HEK293 (cell line): ENCODE measurements around the gene STAT3.

Experiments used
- CTCF ChIA-PET: fragments of 350-600 bp; formaldehyde crosslinking; extraction: SDS; loops from one replicate; lab custom pipeline; 2021; ENCODE audit warnings: antibody characterized with exemption; lab: Yijun Ruan, JAX
- POLR2A ChIA-PET: fragments of 300-600 bp; formaldehyde crosslinking; extraction: SDS; loops from one replicate; lab custom pipeline; 2020; ENCODE audit warnings: antibody characterized with exemption, inconsistent platforms; lab: Yijun Ruan, JAX
- H3K27ac ChIP-seq: fragments of 200-500 bp; sonication (Bioruptor generic); 2 replicates; pipeline ENCODE4 v1.5.1; 2014; ENCODE audit warnings: low read depth, low read length, control low read depth, inconsistent platforms; ENCODE audit errors: extremely low read depth
- H3K36me3 ChIP-seq, 2 experiments: fragments of 200-500 bp in 1 of 2; sonication (Bioruptor generic) in 1 of 2; 1 replicate in 1 of 2; 2 replicates in 1 of 2; pipeline ENCODE4 v1.5.1; 2014 to 2017; ENCODE audit warnings: inconsistent platforms in 2 of 2, low read length in 2 of 2; ENCODE audit not compliant: control insufficient read depth in 2 of 2, insufficient read depth in 1 of 2
- H3K4me1 ChIP-seq: fragments of 200-500 bp; sonication (Bioruptor generic); 2 replicates; pipeline ENCODE4 v1.5.1; 2014; ENCODE audit warnings: mild to moderate bottlenecking, low read length, inconsistent platforms; ENCODE audit not compliant: control insufficient read depth, insufficient read depth
- H3K4me3 ChIP-seq: 2 replicates; pipeline ENCODE4 v1.5.1; 2011; ENCODE audit warnings: low read depth, mild to moderate bottlenecking, control low read depth, low read length, moderate library complexity
- H3K9me3 ChIP-seq: fragments of 200-500 bp; sonication (Bioruptor generic); 2 replicates; pipeline ENCODE4 v1.5.1; 2014; ENCODE audit warnings: low read depth, low read length, inconsistent platforms; ENCODE audit not compliant: control insufficient read depth, insufficient read depth
- GLIS1 ChIP-seq: fragments of 450-650 bp; formaldehyde crosslinking; IDR thresholded peaks from 2 replicates; pipeline ENCODE4 v1.5.1; 2016; ENCODE audit warnings: missing biosample characterization, missing genetic modification characterization
- KLF16 ChIP-seq: fragments of 450-650 bp; formaldehyde crosslinking; IDR thresholded peaks from 2 replicates; pipeline ENCODE4 v1.5.1; 2017; ENCODE audit warnings: missing biosample characterization, missing genetic modification characterization
- PRDM1 ChIP-seq: fragments of 450-650 bp; formaldehyde crosslinking; IDR thresholded peaks from 2 replicates; pipeline ENCODE4; 2016; ENCODE audit warnings: missing biosample characterization, missing genetic modification characterization
- SALL2 ChIP-seq: fragments of 450-650 bp; formaldehyde crosslinking; IDR thresholded peaks from 2 replicates; pipeline ENCODE4 v1.5.0; 2017; ENCODE audit warnings: missing biosample characterization, mild to moderate bottlenecking, missing genetic modification characterization, borderline replicate concordance
- YY1 ChIP-seq: fragments of 450-650 bp; formaldehyde crosslinking; IDR thresholded peaks from 2 replicates; pipeline ENCODE4 v1.5.1; 2018; ENCODE audit warnings: missing biosample characterization, missing genetic modification characterization
- ZBTB44 ChIP-seq: fragments of 450-650 bp; IDR thresholded peaks from 2 replicates; pipeline ENCODE4 v1.5.1; 2018; ENCODE audit warnings: missing biosample characterization, mild to moderate bottlenecking, missing genetic modification characterization
- ZEB2 ChIP-seq: fragments of 450-650 bp; formaldehyde crosslinking; IDR thresholded peaks from 2 replicates; pipeline ENCODE4 v1.5.1; 2016; ENCODE audit warnings: missing biosample characterization, missing genetic modification characterization
- ZFHX2 ChIP-seq: fragments of 450-650 bp; formaldehyde crosslinking; conservative IDR thresholded peaks from 2 replicates; pipeline ENCODE4 v1.5.1; 2016; ENCODE audit warnings: missing biosample characterization, missing genetic modification characterization
- ZFP3 ChIP-seq: fragments of 450-650 bp; formaldehyde crosslinking; IDR thresholded peaks from 2 replicates; pipeline ENCODE4 v1.5.1; 2016; ENCODE audit warnings: low read depth, missing biosample characterization, missing genetic modification characterization
- ZFP69B ChIP-seq: fragments of 450-650 bp; formaldehyde crosslinking; IDR thresholded peaks from 2 replicates; pipeline ENCODE4 v1.5.1; 2016; ENCODE audit warnings: missing biosample characterization, missing genetic modification characterization
- ZIC2 ChIP-seq: fragments of 450-650 bp; formaldehyde crosslinking; IDR thresholded peaks from 2 replicates; pipeline ENCODE4 v1.5.1; 2016; ENCODE audit warnings: missing biosample characterization, missing genetic modification characterization
- ZNF155 ChIP-seq: fragments of 450-650 bp; formaldehyde crosslinking; IDR thresholded peaks from 2 replicates; pipeline ENCODE4 v1.5.1; 2016; ENCODE audit warnings: missing biosample characterization, missing genetic modification characterization
- ZNF223 ChIP-seq: fragments of 450-650 bp; formaldehyde crosslinking; IDR thresholded peaks from 2 replicates; pipeline ENCODE4 v1.5.1; 2016; ENCODE audit warnings: missing biosample characterization, missing genetic modification characterization
- ZNF302 ChIP-seq: fragments of 450-650 bp; formaldehyde crosslinking; IDR thresholded peaks from 2 replicates; pipeline ENCODE4 v1.5.1; 2016; ENCODE audit warnings: missing biosample characterization, missing genetic modification characterization, low read depth
- ZNF324 ChIP-seq: fragments of 450-650 bp; formaldehyde crosslinking; IDR thresholded peaks from 2 replicates; pipeline ENCODE4 v1.5.1; 2016; ENCODE audit warnings: missing biosample characterization, missing genetic modification characterization
- ZNF391 ChIP-seq: fragments of 450-650 bp; formaldehyde crosslinking; IDR thresholded peaks from 2 replicates; pipeline ENCODE4 v1.5.1; 2016; ENCODE audit warnings: low read depth, missing biosample characterization, missing genetic modification characterization, borderline replicate concordance
- ZNF398 ChIP-seq: fragments of 450-650 bp; formaldehyde crosslinking; IDR thresholded peaks from 2 replicates; pipeline ENCODE4 v1.5.1; 2017; ENCODE audit warnings: missing biosample characterization, missing genetic modification characterization
- ZNF423 ChIP-seq: fragments of 450-650 bp; formaldehyde crosslinking; IDR thresholded peaks from 2 replicates; pipeline ENCODE4 v1.5.1; 2016; ENCODE audit warnings: missing biosample characterization, missing genetic modification characterization
- ZNF426 ChIP-seq: fragments of 450-650 bp; formaldehyde crosslinking; IDR thresholded peaks from 2 replicates; pipeline ENCODE4 v1.5.1; 2017; ENCODE audit warnings: missing biosample characterization, missing genetic modification characterization, mild to moderate bottlenecking, inconsistent platforms, moderate library complexity
- ZNF558 ChIP-seq: fragments of 450-650 bp; formaldehyde crosslinking; IDR thresholded peaks from 2 replicates; pipeline ENCODE4 v1.5.1; 2016; ENCODE audit warnings: missing biosample characterization, missing genetic modification characterization
- ZNF600 ChIP-seq: fragments of 450-650 bp; formaldehyde crosslinking; IDR thresholded peaks from 2 replicates; pipeline ENCODE4 v1.5.1; 2016; ENCODE audit warnings: missing biosample characterization, missing genetic modification characterization
- ZNF610 ChIP-seq: fragments of 450-650 bp; formaldehyde crosslinking; IDR thresholded peaks from 2 replicates; pipeline ENCODE4 v1.5.1; 2016; ENCODE audit warnings: missing biosample characterization, missing genetic modification characterization, borderline replicate concordance
- ZNF624 ChIP-seq: fragments of 450-650 bp; formaldehyde crosslinking; IDR thresholded peaks from 2 replicates; pipeline ENCODE4 v1.5.1; 2017; ENCODE audit warnings: missing biosample characterization, missing genetic modification characterization
- ZNF660 ChIP-seq: fragments of 450-650 bp; IDR thresholded peaks from 2 replicates; pipeline ENCODE4 v1.5.1; 2018; ENCODE audit warnings: missing biosample characterization, mild to moderate bottlenecking, missing genetic modification characterization
- ZNF747 ChIP-seq: fragments of 450-650 bp; formaldehyde crosslinking; IDR thresholded peaks from 2 replicates; pipeline ENCODE4 v1.5.1; 2016; ENCODE audit warnings: missing biosample characterization, missing genetic modification characterization
- ZNF76 ChIP-seq: fragments of 450-650 bp; formaldehyde crosslinking; IDR thresholded peaks from 2 replicates; pipeline ENCODE4; 2016; ENCODE audit warnings: low read depth, missing biosample characterization, missing genetic modification characterization, borderline replicate concordance
- ZNF768 ChIP-seq: fragments of 450-650 bp; formaldehyde crosslinking; IDR thresholded peaks from 2 replicates; pipeline ENCODE4 v1.5.1; 2018; ENCODE audit warnings: missing biosample characterization, mild to moderate bottlenecking, missing genetic modification characterization
- ZSCAN23 ChIP-seq: fragments of 450-650 bp; formaldehyde crosslinking; IDR thresholded peaks from 2 replicates; pipeline ENCODE4 v1.5.1; 2016; ENCODE audit warnings: missing biosample characterization, missing genetic modification characterization
- ZSCAN4 ChIP-seq: fragments of 450-650 bp; formaldehyde crosslinking; IDR thresholded peaks from 2 replicates; pipeline ENCODE4 v1.5.1; 2017; ENCODE audit warnings: missing biosample characterization, missing genetic modification characterization
- ZXDB ChIP-seq: fragments of 450-650 bp; formaldehyde crosslinking; IDR thresholded peaks from 2 replicates; pipeline ENCODE4 v1.5.1; 2016; ENCODE audit warnings: missing biosample characterization, missing genetic modification characterization
- TF ChIP-seq, protein P1 (sequence below): fragments of 450-650 bp; formaldehyde crosslinking; IDR thresholded peaks from 2 replicates; pipeline ENCODE4 v1.5.1; 2017; ENCODE audit warnings: missing biosample characterization, mild to moderate bottlenecking, missing genetic modification characterization, moderate library complexity
- TF ChIP-seq, protein P2 (sequence below): fragments of 450-650 bp; formaldehyde crosslinking; IDR thresholded peaks from 2 replicates; pipeline ENCODE4 v1.5.1; 2016; ENCODE audit warnings: missing biosample characterization, missing genetic modification characterization

Gene STAT3

DNA sequence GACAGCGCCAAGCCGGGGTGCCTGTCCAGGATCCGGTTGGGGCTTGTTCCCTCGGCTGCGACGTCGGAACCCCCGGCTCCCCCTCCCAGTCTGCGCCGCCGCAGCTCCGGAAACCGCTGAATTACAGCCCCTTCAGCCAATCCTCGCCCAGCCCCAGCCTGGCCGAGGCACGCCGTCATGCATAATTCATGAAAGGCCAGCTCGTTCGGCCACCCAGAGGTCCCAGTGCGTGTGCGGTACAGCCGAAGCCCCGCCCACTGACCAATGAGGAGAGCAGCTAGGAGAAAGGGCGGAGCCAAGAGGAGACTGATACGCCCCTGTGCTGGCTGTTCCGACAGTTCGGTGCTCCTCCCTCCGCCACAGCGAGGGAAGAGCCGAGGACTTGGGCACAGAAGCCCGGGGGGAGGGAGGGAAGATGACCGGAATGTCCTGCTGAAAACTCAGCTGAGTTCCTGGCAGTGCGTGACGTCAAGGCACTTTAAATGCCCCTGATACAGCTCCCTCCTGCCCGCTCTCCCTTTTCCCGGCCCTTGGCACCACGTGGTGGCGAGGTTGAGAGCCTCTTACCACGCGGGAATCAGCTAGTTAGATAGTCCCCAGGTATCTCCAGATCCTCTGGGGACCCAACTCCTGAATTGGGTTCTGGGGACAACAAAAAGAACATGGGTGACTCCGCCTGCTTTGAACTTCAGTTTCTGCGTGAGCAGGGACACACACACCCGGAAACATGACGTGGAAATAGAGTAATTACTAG lies at the start of gene STAT3:
TSS of gene STAT3 (minus strand) at position 62 of the 754 bp plus-strand sequence. CDS start 39,926 bp downstream, outside the sequence.
- no peaks in the 10 kb centered on the region for H3K36me3 ChIP-seq
- no peaks in the 10 kb centered on the region for H3K9me3 ChIP-seq
- peak within 1 kb of the TSS; percentile 95 for H3K4me3 ChIP-seq
- H3K4me1 ChIP-seq: peaks cover 8% of the 10 kb centered on the region
- POLR2A ChIA-PET: interaction anchor here (0.6 to 2.2 kb wide), 23 partner anchors 10 to 1123 kb away, joined by 3 to 73 read pairs (median 4); partner anchors contain the start of genes CAVIN1, EIF1, GHDC and JUP
- CTCF ChIA-PET: interaction anchor here (0.6 to 3.1 kb wide), 17 partner anchors 11 to 289 kb away, joined by 3 to 23 read pairs (median 4); partner anchors contain the start of gene PLEKHH3
- peak within 1 kb of the TSS; percentile 73 for H3K27ac ChIP-seq
- TF ChIP-seq SALL2 (tag by site-specific recombination) (no peak), ZIC2 (tag by site-specific recombination) (peak; percentile 69), ZNF426 (tag by site-specific recombination) (no peak), ZXDB (peak; percentile 98), ZSCAN23 (peak; percentile 96), YY1 (tag by site-specific recombination) (peak; percentile 70), ZNF624 (tag by site-specific recombination) (no peak), ZNF558 (peak; percentile 87; the same call in 1 of the 2 replicates), ZNF223 (tag by site-specific recombination) (no peak), ZNF660 (tag by site-specific recombination) (peak; percentile 99), ZNF76 (tag by site-specific recombination) (peak; percentile 87), PRDM1 (tag by site-specific recombination) (peak; percentile 38; the same call in 1 of the 2 replicates), ZFP3 (no peak), ZNF423 (tag by site-specific recombination) (0 out of 2 replicates have a peak, but pooled peaks have one; percentile 52), ZSCAN4 (tag by site-specific recombination) (peak; percentile 71), ZNF391 (tag by site-specific recombination) (peak; percentile 98), GLIS1 (tag by site-specific recombination) (peak; percentile 73), ZBTB44 (tag by site-specific recombination) (peak; percentile 81), ZNF600 (tag by site-specific recombination) (0 out of 2 replicates have a peak, but pooled peaks have one; percentile 40), ZNF155 (no peak), ZFHX2 (tag by site-specific recombination) (peak; percentile 74), ZNF398 (tag by site-specific recombination) (peak; percentile 54), KLF16 (tag by site-specific recombination) (peak; percentile 93), ZNF302 (tag by site-specific recombination) (peak; percentile 55; the same call in 1 of the 2 replicates), ZNF610 (peak; percentile 86; the same call in 1 of the 2 replicates), ZFP69B (tag by site-specific recombination) (peak; percentile 93), ZNF747 (tag by site-specific recombination) (no peak), ZNF324 (tag by site-specific recombination) (peak; percentile 100), ZEB2 (peak; percentile 98), ZNF768 (tag by site-specific recombination) (no peak)
- TF ChIP-seq, protein P1, sequence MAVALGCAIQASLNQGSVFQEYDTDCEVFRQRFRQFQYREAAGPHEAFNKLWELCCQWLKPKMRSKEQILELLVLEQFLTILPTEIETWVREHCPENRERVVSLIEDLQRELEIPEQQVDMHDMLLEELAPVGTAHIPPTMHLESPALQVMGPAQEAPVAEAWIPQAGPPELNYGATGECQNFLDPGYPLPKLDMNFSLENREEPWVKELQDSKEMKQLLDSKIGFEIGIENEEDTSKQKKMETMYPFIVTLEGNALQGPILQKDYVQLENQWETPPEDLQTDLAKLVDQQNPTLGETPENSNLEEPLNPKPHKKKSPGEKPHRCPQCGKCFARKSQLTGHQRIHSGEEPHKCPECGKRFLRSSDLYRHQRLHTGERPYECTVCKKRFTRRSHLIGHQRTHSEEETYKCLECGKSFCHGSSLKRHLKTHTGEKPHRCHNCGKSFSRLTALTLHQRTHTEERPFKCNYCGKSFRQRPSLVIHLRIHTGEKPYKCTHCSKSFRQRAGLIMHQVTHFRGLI: peak; percentile 54
- TF ChIP-seq, protein P2, sequence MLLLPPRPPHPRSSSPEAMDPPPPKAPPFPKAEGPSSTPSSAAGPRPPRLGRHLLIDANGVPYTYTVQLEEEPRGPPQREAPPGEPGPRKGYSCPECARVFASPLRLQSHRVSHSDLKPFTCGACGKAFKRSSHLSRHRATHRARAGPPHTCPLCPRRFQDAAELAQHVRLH: peak; percentile 93
